ENCODE data around the gene STRIP2. TPM values are rescaled to one million over a fixed set of nuclear protein-coding genes. Genes with fewer than 3 reads are reported as not detected.

The STRIP2 gene
- total RNA-seq, 4 donors from 2014 or later, result 0.37 to 2.2 TPM; not detected in 2

DNA sequence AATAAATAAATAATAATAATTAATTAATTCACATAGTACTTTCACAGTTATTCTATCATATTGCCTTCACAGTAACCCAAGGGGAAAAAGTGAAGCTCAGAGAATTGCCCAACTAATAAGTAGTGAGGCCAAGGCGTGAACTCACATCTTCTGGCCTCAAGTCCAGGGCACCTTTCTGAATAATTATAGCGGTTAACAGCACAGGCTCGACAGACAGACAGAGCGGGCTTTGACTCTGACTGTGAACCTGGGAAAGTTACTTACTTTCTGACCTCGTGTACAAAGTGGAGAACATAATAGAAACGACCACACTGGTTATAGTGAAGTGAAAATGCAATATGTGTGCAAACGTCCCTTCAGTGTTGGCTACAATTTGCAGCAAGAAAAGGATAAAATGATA is 62.4 kb downstream of the STRIP2 start:
- H3K36me3 ChIP-seq, result no peaks in the 10 kb centered on the region
- no peak overlapping the region for H3K27ac ChIP-seq
- no peak overlapping the region for H3K4me3 ChIP-seq
- intact Hi-C loops (cut with DNase I; ENCODE audit: low total_unique reads), result no loop called here
- H3K9me3 ChIP-seq, result no peaks in the 10 kb centered on the region
- no peaks in the 10 kb centered on the region for H3K27me3 ChIP-seq
- TF ChIP-seq, protein P1, sequence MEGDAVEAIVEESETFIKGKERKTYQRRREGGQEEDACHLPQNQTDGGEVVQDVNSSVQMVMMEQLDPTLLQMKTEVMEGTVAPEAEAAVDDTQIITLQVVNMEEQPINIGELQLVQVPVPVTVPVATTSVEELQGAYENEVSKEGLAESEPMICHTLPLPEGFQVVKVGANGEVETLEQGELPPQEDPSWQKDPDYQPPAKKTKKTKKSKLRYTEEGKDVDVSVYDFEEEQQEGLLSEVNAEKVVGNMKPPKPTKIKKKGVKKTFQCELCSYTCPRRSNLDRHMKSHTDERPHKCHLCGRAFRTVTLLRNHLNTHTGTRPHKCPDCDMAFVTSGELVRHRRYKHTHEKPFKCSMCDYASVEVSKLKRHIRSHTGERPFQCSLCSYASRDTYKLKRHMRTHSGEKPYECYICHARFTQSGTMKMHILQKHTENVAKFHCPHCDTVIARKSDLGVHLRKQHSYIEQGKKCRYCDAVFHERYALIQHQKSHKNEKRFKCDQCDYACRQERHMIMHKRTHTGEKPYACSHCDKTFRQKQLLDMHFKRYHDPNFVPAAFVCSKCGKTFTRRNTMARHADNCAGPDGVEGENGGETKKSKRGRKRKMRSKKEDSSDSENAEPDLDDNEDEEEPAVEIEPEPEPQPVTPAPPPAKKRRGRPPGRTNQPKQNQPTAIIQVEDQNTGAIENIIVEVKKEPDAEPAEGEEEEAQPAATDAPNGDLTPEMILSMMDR (IDR thresholded peaks at IDR 0.05), result no peak
- TF ChIP-seq POLR2A (IDR thresholded peaks at IDR 0.05), result no peak
- DNase-seq, result no peak
- H3K4me1 ChIP-seq, result no peaks in the 10 kb centered on the region

DNA sequence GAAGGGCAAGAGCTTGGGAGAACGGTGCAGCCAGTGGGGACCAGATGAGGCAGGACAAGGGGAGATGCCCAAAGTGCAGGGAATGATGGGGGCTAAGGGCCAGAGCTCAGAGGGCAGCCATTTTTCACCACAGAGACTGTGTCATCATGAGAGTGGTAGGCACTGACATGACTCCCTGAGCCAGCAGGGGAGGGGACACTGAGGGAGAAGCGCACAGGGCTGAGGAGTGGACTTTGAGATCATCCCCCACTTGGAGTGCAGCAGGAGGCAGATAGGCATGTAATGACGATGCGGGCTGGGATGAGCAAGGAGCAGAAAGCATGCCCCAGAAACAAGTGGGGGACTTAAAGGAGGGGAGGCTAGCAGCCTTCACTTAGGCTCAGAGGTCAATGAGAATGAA is 62.9 kb downstream of the STRIP2 start:
- no peaks in the 10 kb centered on the region for H3K27me3 ChIP-seq
- H3K4me1 ChIP-seq, result no peaks in the 10 kb centered on the region
- intact Hi-C loops (cut with DNase I; ENCODE audit: low total_unique reads), result no loop called here
- TF ChIP-seq, protein P1 (IDR thresholded peaks at IDR 0.05), result no peak
- TF ChIP-seq POLR2A (IDR thresholded peaks at IDR 0.05), result no peak
- DNase-seq, result no peak
- no peaks in the 10 kb centered on the region for H3K36me3 ChIP-seq
- no peaks in the 10 kb centered on the region for H3K9me3 ChIP-seq
- no peak overlapping the region for H3K27ac ChIP-seq
- no peak overlapping the region for H3K4me3 ChIP-seq

DNA sequence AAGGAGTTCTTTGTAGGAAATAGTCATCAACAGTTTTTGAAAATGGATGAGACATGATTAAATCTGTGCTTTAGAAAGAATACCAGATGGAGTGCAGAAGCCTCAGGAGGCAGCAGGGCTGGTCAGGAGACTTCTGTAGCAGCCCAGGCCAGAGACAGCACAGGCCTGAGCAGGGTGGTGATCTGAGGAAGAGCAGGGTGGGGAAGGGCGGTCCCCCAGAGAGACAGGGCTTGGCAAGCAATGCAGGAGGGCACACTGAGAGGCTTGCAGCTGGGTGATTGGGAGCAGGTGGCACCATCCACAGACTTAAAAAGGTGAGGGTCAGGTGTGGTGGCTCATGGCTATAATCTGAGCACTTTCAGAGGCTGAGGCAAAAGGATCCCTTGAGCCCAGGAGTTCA is 63.8 kb downstream of the STRIP2 start:
- no peak for TF ChIP-seq POLR2A (IDR thresholded peaks at IDR 0.05)
- TF ChIP-seq, protein P1 (IDR thresholded peaks at IDR 0.05), result no peak
- H3K4me1 ChIP-seq, result no peaks in the 10 kb centered on the region
- no peaks in the 10 kb centered on the region for H3K27me3 ChIP-seq
- no peak for DNase-seq
- H3K36me3 ChIP-seq, result no peaks in the 10 kb centered on the region
- no peak overlapping the region for H3K4me3 ChIP-seq
- H3K27ac ChIP-seq, result no peak overlapping the region
- intact Hi-C loops (cut with DNase I; ENCODE audit: low total_unique reads), result no loop called here
- H3K9me3 ChIP-seq, result no peaks in the 10 kb centered on the region

DNA sequence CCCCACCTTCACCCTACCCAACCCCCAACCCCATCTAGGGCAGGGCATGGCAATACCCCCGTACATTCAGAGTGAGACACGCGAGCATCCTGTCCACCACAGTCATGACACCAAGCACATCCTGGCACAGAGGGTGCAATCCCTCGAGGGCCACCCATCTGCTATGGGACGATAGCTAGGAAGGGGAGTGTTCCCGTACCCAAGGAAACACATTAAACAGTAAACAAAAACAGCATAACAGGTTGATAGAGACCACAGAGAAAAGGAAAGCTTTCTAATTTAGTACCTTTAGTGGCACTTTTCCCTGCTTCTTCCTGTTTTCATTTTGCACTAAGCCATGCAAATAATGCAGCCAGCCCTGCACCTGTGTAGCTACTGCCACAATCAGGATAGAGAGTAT is 65.8 kb downstream of the STRIP2 start:
- Histone ChIP-seq H3K9me3 (no peaks in the 10 kb centered on the region), H3K27me3 (no peaks in the 10 kb centered on the region), H3K4me1 (no peaks in the 10 kb centered on the region), H3K36me3 (no peaks in the 10 kb centered on the region), H3K4me3 (no peak overlapping the region), H3K27ac (no peak overlapping the region)
- DNase-seq, result no peak
- intact Hi-C loops (cut with DNase I; ENCODE audit: low total_unique reads), result no loop called here
- TF ChIP-seq POLR2A (IDR thresholded peaks at IDR 0.05), result no peak
- TF ChIP-seq, protein P1 (IDR thresholded peaks at IDR 0.05), result no peak

DNA sequence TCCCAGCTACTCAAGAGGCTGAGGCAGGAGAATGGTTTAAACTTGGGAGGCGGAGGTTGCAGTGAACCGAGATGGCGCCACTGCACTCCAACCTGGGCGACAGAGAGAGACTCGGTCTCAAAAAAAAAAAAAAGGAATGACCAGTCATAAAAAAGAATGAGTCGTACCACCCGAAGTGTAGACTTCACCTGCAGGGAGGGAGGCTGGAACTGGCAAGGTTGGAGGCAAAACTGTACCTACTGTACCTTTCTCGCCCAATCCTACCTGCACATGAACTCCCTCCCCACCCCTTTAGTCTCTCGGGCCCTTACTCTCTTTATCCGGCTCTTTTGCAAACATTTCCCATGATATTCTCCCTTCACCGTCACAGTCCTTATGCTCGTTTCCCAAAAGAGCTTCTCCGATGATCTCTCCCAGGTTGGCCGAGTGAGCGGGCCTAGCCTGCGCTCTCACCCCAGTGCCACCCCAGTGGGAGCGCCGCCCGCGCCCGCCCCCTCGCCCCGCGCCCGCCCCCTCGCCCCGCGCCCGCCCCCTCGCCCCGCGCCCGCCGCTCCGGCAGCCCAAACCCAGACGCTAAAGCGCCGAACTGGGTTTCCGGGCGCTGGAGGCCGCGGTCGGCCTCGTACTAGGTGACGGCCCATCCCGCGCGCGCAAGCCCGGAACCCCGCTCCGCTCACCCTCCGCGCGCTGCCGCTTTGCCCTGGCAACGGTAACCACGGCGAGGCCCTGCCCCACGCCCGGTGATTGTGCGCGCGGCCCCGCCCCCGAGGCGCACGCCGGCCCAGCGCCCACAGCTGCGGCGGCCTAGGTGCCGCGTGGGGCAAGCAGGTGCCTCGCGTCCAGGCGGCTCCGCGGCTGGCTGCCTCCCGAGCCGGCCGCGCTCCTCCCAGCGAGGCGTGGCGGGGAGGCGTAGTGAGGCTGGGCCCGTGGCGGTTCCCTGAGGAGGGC is 67.8 kb downstream of the STRIP2 start, which contains the start of gene SMKR1:
TSS of gene SMKR1 (plus strand) at position 772 of the 948 bp plus-strand sequence. CDS start 294 bp downstream, outside the sequence.
- intact Hi-C loops (cut with DNase I; ENCODE audit: low total_unique reads), result no loop called here
- H3K9me3 ChIP-seq, result no peaks in the 10 kb centered on the region
- no peaks in the 10 kb centered on the region for H3K27me3 ChIP-seq
- H3K4me1 ChIP-seq, result no peaks in the 10 kb centered on the region
- peak within 1 kb of the TSS; percentile 4 to 46 for H3K4me3 ChIP-seq
- DNase-seq, result peak; percentile 42 to 53
- no peaks in the 10 kb centered on the region for H3K36me3 ChIP-seq
- no peak within 1 kb of the TSS for H3K27ac ChIP-seq
- TF ChIP-seq, protein P1 (IDR thresholded peaks at IDR 0.05), result no peak
- no peak for TF ChIP-seq POLR2A (IDR thresholded peaks at IDR 0.05)
